ENCODE results near the gene TSC2.
"Not testable (repeated sequence)": the region's sequence is repeated elsewhere in the genome, so short reads cannot be mapped to it uniquely, and the experiment has no call there.

GRCh38 chr16:2108446-2109270 is 60.9 kb downstream of the TSC2 start:
- not testable (repeated sequence) for TF ChIP-seq EZH2phosphoT487 (IDR thresholded peaks at IDR 0.05; ENCODE audit: low read depth); CTCF (IDR thresholded peaks at IDR 0.05; ENCODE audit: low read depth, low read length)

Measured in OCI-LY3 (cell line).